Chondrocyte (in vitro differentiated cells): ENCODE results near the gene HLA-DOA. TPM values are rescaled to one million over a fixed set of nuclear protein-coding genes. Genes with fewer than 3 reads are reported as not detected.

ENCODE experiments used
- DNase-seq: peaks from one replicate; pipeline ENCODE4 v3.0.0; 2021; ENCODE audit warnings: mixed read lengths, low spot score
- H3K27ac Mint-ChIP-seq: one replicate; pipeline ENCODE4 v1.8.0; 2021; ENCODE audit warnings: mild to moderate bottlenecking, moderate library complexity, mixed read lengths; ENCODE audit not compliant: unreplicated experiment
- H3K27me3 Mint-ChIP-seq: 2 replicates; pipeline ENCODE4 v1.8.0; 2021; ENCODE audit warnings: low read depth, mixed read lengths
- H3K36me3 Mint-ChIP-seq: 2 replicates; pipeline ENCODE4 v1.8.0; 2021; ENCODE audit warnings: low read depth, mixed read lengths
- H3K4me1 Mint-ChIP-seq: 2 replicates; pipeline ENCODE4 v1.8.0; 2021; ENCODE audit warnings: low read depth, mild to moderate bottlenecking, mixed read lengths
- H3K4me3 Mint-ChIP-seq: one replicate; pipeline ENCODE4 v1.8.0; 2021; ENCODE audit warnings: mild to moderate bottlenecking, moderate library complexity, mixed read lengths; ENCODE audit not compliant: unreplicated experiment
- H3K9me3 Mint-ChIP-seq: 2 replicates; pipeline ENCODE4 v1.8.0; 2021; ENCODE audit warnings: low read depth, mixed read lengths
- CTCF ChIP-seq: fragments of 200-600 bp; sonication (generic); IDR thresholded peaks from 2 replicates; pipeline ENCODE4 v1.5.0; 2021; ENCODE audit warnings: antibody characterized with exemption, mild to moderate bottlenecking, moderate library complexity
- total RNA-seq: library from RNA; stranded (reverse); gene quantifications from 3 replicates; pipeline ENCODE4 v1.2.1, GENCODE V29; 2021

Gene HLA-DOA
- total RNA-seq, 1 donor from 2014 or later = not detected

- H3K4me1 Mint-ChIP-seq = no peaks in the 10 kb centered on the region
- no peak for TF ChIP-seq CTCF
- H3K9me3 Mint-ChIP-seq = peaks cover 3% of the 10 kb centered on the region
- no peak overlapping the region for H3K4me3 Mint-ChIP-seq
- peaks cover 2% of the 10 kb centered on the region for H3K36me3 Mint-ChIP-seq
- H3K27ac Mint-ChIP-seq = no peak overlapping the region
- DNase-seq = no peak
- peaks cover 34% of the 10 kb centered on the region for H3K27me3 Mint-ChIP-seq
Observed at GRCh38 chr6:32993363-32993973, 15.9 kb downstream of the HLA-DOA start.

GRCh38 chr6:32991972-32992371 is 17.4 kb downstream of the HLA-DOA start:
- Mint-ChIP-seq H3K36me3 (peaks cover 2% of the 10 kb centered on the region), H3K4me3 (no peak overlapping the region), H3K27ac (no peak overlapping the region), H3K4me1 (no peaks in the 10 kb centered on the region), H3K27me3 (peaks cover 29% of the 10 kb centered on the region), H3K9me3 (peaks cover 3% of the 10 kb centered on the region)
- no peak for DNase-seq
- no peak for TF ChIP-seq CTCF

DNA sequence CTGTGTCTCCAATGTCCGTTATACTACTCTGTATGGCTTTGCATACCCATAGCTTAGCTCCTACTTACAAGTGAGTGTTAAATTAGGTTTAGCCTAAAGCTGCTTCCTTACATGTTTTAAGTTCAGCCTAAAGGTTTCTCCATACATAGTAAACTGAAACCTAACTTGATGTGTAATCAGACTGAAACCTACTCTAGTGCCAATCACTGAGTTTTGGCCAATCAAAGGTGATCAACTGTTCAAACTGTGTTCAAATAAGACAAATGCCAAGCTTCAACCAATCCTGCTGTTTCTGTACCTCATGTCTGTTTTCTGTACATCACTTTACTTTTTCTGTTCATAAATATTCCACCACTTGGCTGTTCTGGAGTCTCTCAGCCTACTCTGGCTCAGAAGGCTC is 20.0 kb downstream of the HLA-DOA start:
- Mint-ChIP-seq H3K27me3 (peaks cover 19% of the 10 kb centered on the region), H3K36me3 (peaks cover 2% of the 10 kb centered on the region), H3K27ac (no peak overlapping the region), H3K4me3 (no peak overlapping the region), H3K4me1 (no peaks in the 10 kb centered on the region), H3K9me3 (peaks cover 3% of the 10 kb centered on the region)
- no peak for DNase-seq
- no peak for TF ChIP-seq CTCF

- Mint-ChIP-seq H3K27ac (peak overlapping the region; percentile 50), H3K4me3 (no peak overlapping the region), H3K27me3 (no peaks in the 10 kb centered on the region), H3K4me1 (peaks cover 12% of the 10 kb centered on the region), H3K36me3 (peaks cover 21% of the 10 kb centered on the region), H3K9me3 (no peaks in the 10 kb centered on the region)
- peak; percentile 95 for TF ChIP-seq CTCF
- DNase-seq = no peak
Observed at GRCh38 chr6:32984622-32985389, 24.6 kb downstream of the HLA-DOA start.

DNA sequence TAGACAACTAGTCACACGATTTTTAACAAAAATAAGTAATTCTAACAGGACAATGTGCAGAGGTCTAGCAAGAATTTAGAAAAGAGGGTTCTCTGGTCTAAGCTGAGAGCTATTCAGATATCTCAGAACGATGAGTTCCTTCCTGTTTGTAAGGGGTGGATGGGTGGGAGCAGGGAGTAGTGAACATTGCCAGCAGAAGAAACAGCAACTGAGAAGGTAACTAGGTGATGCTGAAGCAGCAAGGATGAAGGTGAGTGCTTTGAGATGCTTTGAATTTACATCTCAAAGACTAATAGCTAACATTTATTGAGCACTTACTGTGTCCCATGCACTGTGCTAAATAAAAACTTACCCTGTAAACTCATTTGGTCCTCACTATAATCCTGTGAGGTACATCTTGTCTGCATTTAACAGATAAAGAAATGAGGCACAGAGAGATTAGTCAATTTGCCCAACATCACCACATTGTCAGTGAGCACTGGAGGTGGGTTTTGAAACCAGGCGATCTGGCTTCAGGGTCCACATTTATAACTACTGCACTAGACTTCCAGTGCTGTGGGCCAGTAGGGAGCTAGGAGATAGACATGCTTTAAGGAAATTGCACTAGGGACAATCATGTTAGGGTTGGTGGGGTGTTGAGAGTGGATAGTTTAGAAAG is 25.3 kb downstream of the HLA-DOA start:
- peaks cover 13% of the 10 kb centered on the region for H3K4me1 Mint-ChIP-seq
- no peak overlapping the region for H3K4me3 Mint-ChIP-seq
- H3K9me3 Mint-ChIP-seq = no peaks in the 10 kb centered on the region
- TF ChIP-seq CTCF = no peak
- H3K36me3 Mint-ChIP-seq = peaks cover 26% of the 10 kb centered on the region
- peak overlapping the region; percentile 76 for H3K27ac Mint-ChIP-seq
- no peak for DNase-seq
- no peaks in the 10 kb centered on the region for H3K27me3 Mint-ChIP-seq
